ENCODE data around the gene ICAM5. TPM values are rescaled to one million over a fixed set of nuclear protein-coding genes. Genes with fewer than 3 reads are reported as not detected.

ICAM5 gene
- total RNA-seq, 1 experiment from 2014 or later: 1.6 TPM

- H4K8ac ChIP-seq (replicated peaks; ENCODE audit: insufficient read length, low read depth, low read length): no peak within 1 kb of the TSS
- Mint-ChIP-seq H3K9me3 (no peaks in the 10 kb centered on the region), H3K27ac (no peak within 1 kb of the TSS; a peak in 1 of 7 replicates), H3K4me3 (no peak within 1 kb of the TSS; a peak in 1 of 5 replicates), H3K27me3 (ENCODE audit: low read depth) (no peaks in the 10 kb centered on the region), H3K36me3 (ENCODE audit: insufficient read depth in 1 of 3, low read depth in 3 of 3) (peaks cover 0 to 16% (median 9%) of the 10 kb centered on the region in 3 experiments; a peak in 4 of 7 replicates), H3K4me1 (peaks cover 1 to 5% of the 10 kb centered on the region in 2 experiments; a peak in 1 of 4 replicates)
- H3K4me2 ChIP-seq (ENCODE audit: insufficient read depth, insufficient read length, low read length): no peak within 1 kb of the TSS
- H3K4ac ChIP-seq (ENCODE audit: low read depth, low read length): no peak within 1 kb of the TSS
- H3K14ac ChIP-seq (ENCODE audit: insufficient read depth, low read length): no peak within 1 kb of the TSS
- no peaks in the 10 kb centered on the region for H3K79me2 ChIP-seq (ENCODE audit: insufficient read depth, low read length)
- no peak within 1 kb of the TSS for H3K9ac ChIP-seq (ENCODE audit: extremely low read depth, insufficient read length, low read length)
- no peak within 1 kb of the TSS for H4K5ac ChIP-seq (ENCODE audit: insufficient read length, low read depth, low read length)
- H3K23me2 ChIP-seq (ENCODE audit: insufficient read length, low read depth, low read length, poor library complexity, severe bottlenecking): no peaks in the 10 kb centered on the region
- no peak within 1 kb of the TSS for H2AFZ ChIP-seq (ENCODE audit: low read length)
- no peaks in the 10 kb centered on the region for H3K9me3 ChIP-seq (ENCODE audit: control insufficient read depth, low read depth, low read length)
- H4K91ac ChIP-seq (ENCODE audit: insufficient read length, low read depth, low read length): no peak within 1 kb of the TSS
- H2BK12ac ChIP-seq (ENCODE audit: insufficient read length, low read depth, low read length): no peak within 1 kb of the TSS
- no peak for TF ChIP-seq CTCF (conservative IDR thresholded peaks at IDR 0.05)
- no peak within 1 kb of the TSS for H2BK120ac ChIP-seq (ENCODE audit: low read depth, low read length, poor library complexity, severe bottlenecking)
- WGBS (ENCODE audit: extremely low coverage, insufficient read length, low lambda C conversion rate): no CpG with 5 or more reads among the region's 24 CpGs
- H2BK15ac ChIP-seq (ENCODE audit: low read depth, low read length): no peak within 1 kb of the TSS
- H3K4me1 ChIP-seq (ENCODE audit: insufficient read depth, low read length): no peaks in the 10 kb centered on the region
- no peak within 1 kb of the TSS for H3K27ac ChIP-seq (ENCODE audit: insufficient read length, low read depth, low read length)
- no peak within 1 kb of the TSS for H2AK5ac ChIP-seq (ENCODE audit: insufficient read length, low read length)
- no peak within 1 kb of the TSS for H3T11ph ChIP-seq (ENCODE audit: low read length)
- no peaks in the 10 kb centered on the region for H3K79me1 ChIP-seq (ENCODE audit: insufficient read depth, low read depth, low read length, poor library complexity, severe bottlenecking)
- H3K23ac ChIP-seq (ENCODE audit: insufficient read length, low read depth, low read length): no peak within 1 kb of the TSS
- H4K20me1 ChIP-seq (ENCODE audit: control insufficient read depth, insufficient read depth, insufficient read length): no peaks in the 10 kb centered on the region
- H3K27me3 ChIP-seq (ENCODE audit: insufficient read depth, low read length): no peaks in the 10 kb centered on the region
- no peak within 1 kb of the TSS for H2BK20ac ChIP-seq (ENCODE audit: low read depth, low read length, poor library complexity, severe bottlenecking)
- no peak within 1 kb of the TSS for H2BK5ac ChIP-seq (ENCODE audit: insufficient read length, low read length)
- no peak within 1 kb of the TSS for H3K56ac ChIP-seq (ENCODE audit: insufficient read length, low read depth, low read length)
- DNase-seq: no peak
- H3K18ac ChIP-seq (ENCODE audit: insufficient read length, low read depth, low read length): no peak within 1 kb of the TSS
Observed at GRCh38 chr19:10309423-10309822, 19.7 kb downstream of the ICAM5 start, which contains the start of gene ZGLP1. TSS of gene ZGLP1 (minus strand) at chr19:10309815.
